ENCODE results near the gene C22orf15. TPM values are rescaled to one million over a fixed set of nuclear protein-coding genes. Genes with fewer than 3 reads are reported as not detected.

C22orf15 gene
- polyA plus RNA-seq, 4 donors = 0.07 to 0.16 TPM; not detected in 2

DNA sequence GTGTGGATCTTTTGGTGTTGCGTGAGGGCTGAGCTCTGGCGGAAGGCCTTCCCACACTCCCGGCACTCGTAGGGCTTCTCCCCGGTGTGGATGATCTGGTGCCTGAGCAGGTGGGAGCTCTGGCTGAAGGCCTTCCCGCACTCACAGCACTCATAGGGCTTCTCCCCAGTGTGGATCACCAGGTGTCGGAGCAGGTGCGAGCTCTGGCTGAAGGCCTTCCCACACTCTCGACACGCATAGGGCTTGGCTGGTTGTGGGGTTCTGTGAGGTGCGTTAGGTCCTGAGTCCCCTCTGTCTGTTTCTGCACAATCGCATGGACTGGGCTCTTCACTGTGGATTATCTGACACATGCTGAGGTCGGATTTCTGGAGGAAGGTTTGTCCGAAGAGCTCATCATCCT lies 18.3 kb upstream of the C22orf15 start:
- WGBS, 3 donors = 96 to 98% (median 98%) methylated on average over 14 of the region's 14 CpGs
- no peak for FAIRE-seq

DNA sequence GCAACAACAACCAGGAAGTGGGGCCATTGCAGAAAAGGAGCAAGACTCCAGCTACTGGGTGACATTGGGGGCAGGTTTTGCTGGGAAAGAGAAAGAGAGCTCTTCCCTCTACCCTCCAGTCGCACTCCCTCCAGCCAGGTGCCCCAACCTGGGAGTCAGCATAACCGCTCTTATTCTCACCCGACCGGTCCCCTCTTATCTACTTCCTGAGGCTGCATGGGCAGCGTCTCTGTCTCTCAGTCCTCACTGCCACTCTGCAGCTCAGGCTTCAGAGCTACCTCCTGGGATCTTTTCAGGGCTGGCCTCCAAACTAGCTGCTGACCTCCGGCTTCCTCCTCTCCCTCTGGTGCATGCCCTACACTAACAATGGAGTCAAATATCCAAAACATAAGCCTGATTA lies 17.0 kb upstream of the C22orf15 start:
- DNase-seq (peak; percentile 36 to 56), FAIRE-seq (no peak)
- Histone ChIP-seq H3K4me1 (ENCODE audit: control insufficient read depth in 3 of 3, insufficient read depth in 2 of 3, low read depth in 1 of 3, low read length in 2 of 3) (peaks cover 0 to 8% (median 0%) of the 10 kb centered on the region in 3 donors), H3K36me3 (ENCODE audit: control insufficient read depth in 3 of 3, insufficient read depth in 2 of 3, low read depth in 1 of 3, low read length in 3 of 3) (peaks cover 0 to 35% (median 3%) of the 10 kb centered on the region in 3 donors), H3K27ac (ENCODE audit: low read depth in 1 of 3, low read length in 2 of 3) (no peak overlapping the region), H3K27me3 (ENCODE audit: control insufficient read depth in 3 of 3, insufficient read depth in 3 of 3, low read length in 3 of 3) (no peaks in the 10 kb centered on the region), H3K9me3 (ENCODE audit: control insufficient read depth in 2 of 2, insufficient read depth in 1 of 2, low read depth in 1 of 2, low read length in 1 of 2) (no peaks in the 10 kb centered on the region), H3K4me3 (ENCODE audit: low read depth in 1 of 3, low read length in 3 of 3) (no peak overlapping the region)
- 12 to 60% (median 50%) methylated on average over 6 of the region's 6 CpGs for WGBS, 3 donors

More for the DNA sequence above, 18.3 kb upstream of the C22orf15 start:
- Histone ChIP-seq H3K27ac (ENCODE audit: low read depth in 1 of 3, low read length in 2 of 3) (no peak overlapping the region), H3K4me3 (ENCODE audit: low read depth in 1 of 3, low read length in 3 of 3) (no peak overlapping the region), H3K36me3 (ENCODE audit: control insufficient read depth in 3 of 3, insufficient read depth in 2 of 3, low read depth in 1 of 3, low read length in 3 of 3) (peaks cover 0 to 35% (median 3%) of the 10 kb centered on the region in 3 donors), H3K9me3 (ENCODE audit: control insufficient read depth in 2 of 2, insufficient read depth in 1 of 2, low read depth in 1 of 2, low read length in 1 of 2) (no peaks in the 10 kb centered on the region), H3K27me3 (ENCODE audit: control insufficient read depth in 3 of 3, insufficient read depth in 3 of 3, low read length in 3 of 3) (no peaks in the 10 kb centered on the region), H3K4me1 (ENCODE audit: control insufficient read depth in 3 of 3, insufficient read depth in 2 of 3, low read depth in 1 of 3, low read length in 2 of 3) (peaks cover 0 to 6% (median 0%) of the 10 kb centered on the region in 3 donors)
- DNase-seq = no peak

DNA sequence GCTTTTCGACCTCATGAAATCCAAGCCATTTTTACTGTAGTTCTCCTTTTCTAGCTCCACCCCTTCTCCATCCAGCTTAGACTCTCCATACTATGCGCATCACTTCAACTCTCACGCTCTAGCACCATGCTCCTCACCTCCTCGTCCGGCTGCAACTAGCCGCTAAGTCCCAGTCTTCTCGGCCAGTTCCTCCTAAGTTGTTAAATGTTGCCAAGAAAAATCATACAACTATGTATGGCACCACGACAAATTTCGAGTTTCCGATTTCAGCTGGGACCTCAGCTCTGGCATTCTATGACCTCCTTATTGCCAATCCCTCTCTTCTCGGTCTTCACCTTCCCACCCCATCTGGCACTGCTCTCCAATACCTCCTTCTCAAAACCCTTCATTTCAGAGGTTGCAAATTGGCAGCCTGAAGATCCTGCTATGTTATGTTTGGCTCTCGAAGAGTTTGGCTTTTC lies 12.9 kb upstream of the C22orf15 start:
- DNase-seq (peak in 1 of 2 donors; percentile 11), FAIRE-seq (no peak)
- H3K27me3 ChIP-seq (ENCODE audit: control insufficient read depth in 3 of 3, insufficient read depth in 3 of 3, low read length in 3 of 3) = no peaks in the 10 kb centered on the region
- peaks cover 0 to under 1% (median 0%) of the 10 kb centered on the region in 3 donors for H3K36me3 ChIP-seq (ENCODE audit: control insufficient read depth in 3 of 3, insufficient read depth in 2 of 3, low read depth in 1 of 3, low read length in 3 of 3)
- no peaks in the 10 kb centered on the region for H3K9me3 ChIP-seq (ENCODE audit: control insufficient read depth in 2 of 2, insufficient read depth in 1 of 2, low read depth in 1 of 2, low read length in 1 of 2)
- WGBS, 3 donors = 67 to 86% (median 80%) methylated on average over 12 of the region's 12 CpGs
- H3K4me1 ChIP-seq (ENCODE audit: control insufficient read depth in 3 of 3, insufficient read depth in 2 of 3, low read depth in 1 of 3, low read length in 2 of 3) = peaks cover 0 to 11% (median 0%) of the 10 kb centered on the region in 3 donors
- H3K27ac ChIP-seq (ENCODE audit: low read depth in 1 of 3, low read length in 2 of 3) = no peak overlapping the region
- peak overlapping the region in 1 of 3 donors; percentile 68 for H3K4me3 ChIP-seq (ENCODE audit: low read depth in 1 of 3, low read length in 3 of 3)

DNA sequence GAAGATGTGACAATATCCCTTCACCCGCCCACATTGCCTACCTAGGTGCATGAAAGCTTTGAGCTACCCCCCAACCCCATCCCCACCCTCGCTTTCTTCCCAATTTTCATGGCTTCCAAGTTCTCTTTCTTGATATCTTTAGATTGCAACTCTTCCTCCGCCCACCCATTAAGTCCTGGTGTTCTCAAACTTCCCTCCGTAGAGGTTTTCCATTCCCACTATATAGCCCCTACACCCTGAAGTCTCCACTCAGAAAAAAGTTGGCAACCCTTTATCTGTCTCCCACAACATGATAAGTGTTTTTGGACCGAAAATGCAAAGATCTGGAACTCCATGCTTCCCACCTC lies 12.4 kb upstream of the C22orf15 start:
- Histone ChIP-seq H3K4me1 (ENCODE audit: control insufficient read depth in 3 of 3, insufficient read depth in 2 of 3, low read depth in 1 of 3, low read length in 2 of 3) (peaks cover 0 to 11% (median 0%) of the 10 kb centered on the region in 3 donors), H3K9me3 (ENCODE audit: control insufficient read depth in 2 of 2, insufficient read depth in 1 of 2, low read depth in 1 of 2, low read length in 1 of 2) (no peaks in the 10 kb centered on the region), H3K27me3 (ENCODE audit: control insufficient read depth in 3 of 3, insufficient read depth in 3 of 3, low read length in 3 of 3) (no peaks in the 10 kb centered on the region), H3K36me3 (ENCODE audit: control insufficient read depth in 3 of 3, insufficient read depth in 2 of 3, low read depth in 1 of 3, low read length in 3 of 3) (no peaks in the 10 kb centered on the region), H3K4me3 (ENCODE audit: low read depth in 1 of 3, low read length in 3 of 3) (peak overlapping the region; percentile 63 to 82 (median 68)), H3K27ac (ENCODE audit: low read depth in 1 of 3, low read length in 2 of 3) (peak overlapping the region in 2 of 3 donors; percentile 71 to 79)
- no peak for FAIRE-seq
- 29 to 37% (median 35%) methylated on average over 5 of the region's 5 CpGs for WGBS, 3 donors
- no peak for DNase-seq

DNA sequence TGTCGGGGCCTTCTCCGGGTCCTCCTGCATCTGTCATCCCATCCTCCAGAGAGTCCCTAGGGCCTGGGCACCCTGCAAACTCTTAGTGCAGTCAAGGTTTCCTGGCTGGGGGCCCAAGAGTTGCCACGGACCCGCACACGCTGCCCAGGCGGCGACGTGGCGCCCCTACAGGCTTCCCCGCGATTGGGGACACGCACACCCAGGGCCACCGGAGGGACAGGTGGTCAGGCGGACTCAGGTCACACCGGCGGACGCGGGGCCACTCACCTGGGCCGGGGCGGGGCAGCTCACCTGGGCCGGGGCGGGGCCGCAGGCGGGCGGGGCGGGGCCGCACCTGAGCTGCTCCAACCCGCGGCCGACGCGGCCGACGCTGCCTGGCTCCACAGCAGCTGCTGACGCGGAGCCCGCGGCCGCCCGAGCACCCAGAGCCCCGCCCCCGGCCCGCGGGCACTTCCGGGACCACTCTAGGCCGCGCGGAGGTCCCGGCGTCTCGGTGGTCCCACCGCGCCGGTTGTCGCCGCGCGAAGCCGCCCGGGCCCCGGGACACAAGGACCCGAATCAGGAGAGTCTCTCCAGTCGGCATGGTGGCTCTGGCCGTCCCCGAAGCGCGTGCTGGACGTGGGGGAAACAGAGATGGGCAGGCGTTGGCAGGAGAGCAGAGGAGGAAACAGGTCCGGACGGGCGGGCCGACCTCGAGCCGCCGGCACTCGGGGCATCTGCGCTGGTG lies 11.9 kb upstream of the C22orf15 start, which contains the start of gene ZNF70:
ZNF70 (minus strand) TSS at position 399 of the 727 bp plus-strand sequence. CDS start 5,972 bp downstream, outside the sequence.
- DNase-seq = peak; percentile 94 to 96
- Histone ChIP-seq H3K4me1 (ENCODE audit: control insufficient read depth in 3 of 3, insufficient read depth in 2 of 3, low read depth in 1 of 3, low read length in 2 of 3) (peaks cover 0 to 10% (median 0%) of the 10 kb centered on the region in 3 donors), H3K36me3 (ENCODE audit: control insufficient read depth in 3 of 3, insufficient read depth in 2 of 3, low read depth in 1 of 3, low read length in 3 of 3) (no peaks in the 10 kb centered on the region), H3K27me3 (ENCODE audit: control insufficient read depth in 3 of 3, insufficient read depth in 3 of 3, low read length in 3 of 3) (no peaks in the 10 kb centered on the region), H3K4me3 (ENCODE audit: low read depth in 1 of 3, low read length in 3 of 3) (peak within 1 kb of the TSS; percentile 63 to 97 (median 82)), H3K9me3 (ENCODE audit: control insufficient read depth in 2 of 2, insufficient read depth in 1 of 2, low read depth in 1 of 2, low read length in 1 of 2) (no peaks in the 10 kb centered on the region), H3K27ac (ENCODE audit: low read depth in 1 of 3, low read length in 2 of 3) (peak within 1 kb of the TSS; percentile 97 to 99 (median 98))
- WGBS, 3 donors = 1% methylated on average over 62 to 78 of the region's 78 CpGs
- no peak for FAIRE-seq

DNA sequence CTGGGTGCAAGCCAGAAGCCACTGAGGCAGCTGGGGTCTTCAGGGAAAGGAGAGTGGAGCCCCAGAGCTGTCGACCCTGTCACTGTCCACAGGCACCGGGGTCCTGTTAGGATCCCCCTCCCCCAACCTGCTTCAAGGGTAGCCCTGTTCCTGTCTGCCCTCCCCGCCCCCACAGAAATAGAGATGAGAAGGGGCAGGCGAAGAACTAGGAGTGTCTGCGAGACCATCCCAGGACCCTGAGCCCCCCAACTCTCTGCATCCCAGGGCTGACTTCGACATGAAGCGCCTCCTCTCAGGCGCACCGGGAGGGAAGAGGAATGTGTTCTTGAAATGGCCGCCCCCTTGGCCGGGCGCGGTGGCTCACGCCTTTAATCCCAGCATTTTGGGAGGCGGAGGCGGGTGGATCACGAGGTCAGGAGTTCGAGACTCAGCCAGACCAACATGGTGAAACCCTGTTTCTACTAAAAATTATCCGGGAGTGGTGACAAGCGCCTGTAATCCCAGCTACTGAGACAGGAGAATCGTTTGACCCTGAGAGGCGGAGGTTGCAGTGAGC lies 11.3 kb upstream of the C22orf15 start:
- peak overlapping the region; percentile 63 to 97 (median 82) for H3K4me3 ChIP-seq (ENCODE audit: low read depth in 1 of 3, low read length in 3 of 3)
- no peaks in the 10 kb centered on the region for H3K36me3 ChIP-seq (ENCODE audit: control insufficient read depth in 3 of 3, insufficient read depth in 2 of 3, low read depth in 1 of 3, low read length in 3 of 3)
- WGBS, 3 donors = 19 to 27% (median 19%) methylated on average over 22 of the region's 22 CpGs
- H3K9me3 ChIP-seq (ENCODE audit: control insufficient read depth in 2 of 2, insufficient read depth in 1 of 2, low read depth in 1 of 2, low read length in 1 of 2) = no peaks in the 10 kb centered on the region
- DNase-seq (no peak), FAIRE-seq (no peak)
- H3K27ac ChIP-seq (ENCODE audit: low read depth in 1 of 3, low read length in 2 of 3) = peak overlapping the region; percentile 97 to 99 (median 98)
- H3K4me1 ChIP-seq (ENCODE audit: control insufficient read depth in 3 of 3, insufficient read depth in 2 of 3, low read depth in 1 of 3, low read length in 2 of 3) = peaks cover 0 to 5% (median 0%) of the 10 kb centered on the region in 3 donors
- H3K27me3 ChIP-seq (ENCODE audit: control insufficient read depth in 3 of 3, insufficient read depth in 3 of 3, low read length in 3 of 3) = no peaks in the 10 kb centered on the region

DNA sequence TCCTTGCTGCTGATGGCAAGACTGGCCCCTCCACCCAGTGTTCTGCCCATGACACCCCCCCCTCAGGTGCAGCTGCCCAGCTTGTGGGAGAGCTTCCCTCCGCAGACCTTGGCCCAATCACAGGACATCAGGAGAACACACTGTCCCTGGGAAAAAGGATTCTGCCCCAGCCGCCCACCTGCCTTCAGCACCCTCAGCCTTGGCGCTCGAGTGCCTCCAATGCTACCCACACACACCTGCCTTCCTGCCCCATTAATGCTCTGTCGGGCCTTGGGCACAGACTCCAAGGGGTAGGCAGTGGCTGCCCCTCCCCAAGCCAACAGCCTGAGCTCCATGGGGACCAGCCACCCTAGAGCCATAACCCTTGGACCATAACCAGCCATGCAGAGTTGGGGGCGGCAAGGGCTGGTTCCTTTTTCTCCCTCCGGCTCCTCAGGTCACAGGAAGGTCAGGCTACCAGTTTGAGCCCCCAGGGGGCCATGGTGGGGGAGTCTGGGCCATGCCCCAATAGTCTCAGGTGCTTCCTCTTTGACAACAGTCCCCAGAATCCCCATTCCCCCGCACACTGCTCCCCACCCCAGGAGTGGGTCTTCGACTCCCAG lies 10.6 kb upstream of the C22orf15 start:
- no peak for DNase-seq
- Histone ChIP-seq H3K4me3 (ENCODE audit: low read depth in 1 of 3, low read length in 3 of 3) (no peak overlapping the region), H3K27ac (ENCODE audit: low read depth in 1 of 3, low read length in 2 of 3) (peak overlapping the region in 1 of 3 donors; percentile 99), H3K9me3 (ENCODE audit: control insufficient read depth in 2 of 2, insufficient read depth in 1 of 2, low read depth in 1 of 2, low read length in 1 of 2) (no peaks in the 10 kb centered on the region), H3K27me3 (ENCODE audit: control insufficient read depth in 3 of 3, insufficient read depth in 3 of 3, low read length in 3 of 3) (no peaks in the 10 kb centered on the region), H3K36me3 (ENCODE audit: control insufficient read depth in 3 of 3, insufficient read depth in 2 of 3, low read depth in 1 of 3, low read length in 3 of 3) (no peaks in the 10 kb centered on the region), H3K4me1 (ENCODE audit: control insufficient read depth in 3 of 3, insufficient read depth in 2 of 3, low read depth in 1 of 3, low read length in 2 of 3) (peaks cover 0 to 5% (median 0%) of the 10 kb centered on the region in 3 donors)
- FAIRE-seq = no peak
- WGBS, 3 donors = 72 to 86% (median 86%) methylated on average over 9 of the region's 9 CpGs

DNA sequence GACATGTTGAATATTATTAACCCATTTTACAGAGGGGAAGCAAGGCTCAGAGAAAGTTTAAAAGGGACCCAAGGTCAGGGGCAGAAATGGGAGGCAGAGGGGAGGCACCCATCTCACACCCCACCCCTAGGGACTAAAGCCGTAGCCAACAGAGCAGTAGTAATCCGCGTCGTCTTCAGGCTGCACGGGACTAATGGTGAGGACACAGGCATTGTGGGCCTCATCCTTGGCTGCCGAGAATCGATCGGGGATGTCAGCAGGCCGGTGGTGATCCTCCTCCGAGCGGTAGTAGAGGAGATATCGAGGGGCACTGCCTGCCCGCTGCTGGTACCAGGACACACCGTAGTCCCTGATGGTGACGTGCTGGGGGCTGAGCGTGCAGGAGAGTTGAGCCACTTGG lies 10.0 kb upstream of the C22orf15 start:
- no peaks in the 10 kb centered on the region for H3K27me3 ChIP-seq (ENCODE audit: control insufficient read depth in 3 of 3, insufficient read depth in 3 of 3, low read length in 3 of 3)
- no peak overlapping the region for H3K4me3 ChIP-seq (ENCODE audit: low read depth in 1 of 3, low read length in 3 of 3)
- DNase-seq = no peak
- no peaks in the 10 kb centered on the region for H3K36me3 ChIP-seq (ENCODE audit: control insufficient read depth in 3 of 3, insufficient read depth in 2 of 3, low read depth in 1 of 3, low read length in 3 of 3)
- no peak overlapping the region for H3K27ac ChIP-seq (ENCODE audit: low read depth in 1 of 3, low read length in 2 of 3)
- no peaks in the 10 kb centered on the region for H3K9me3 ChIP-seq (ENCODE audit: control insufficient read depth in 2 of 2, insufficient read depth in 1 of 2, low read depth in 1 of 2, low read length in 1 of 2)
- H3K4me1 ChIP-seq (ENCODE audit: control insufficient read depth in 3 of 3, insufficient read depth in 2 of 3, low read depth in 1 of 3, low read length in 2 of 3) = peaks cover 0 to 5% (median 0%) of the 10 kb centered on the region in 3 donors
- 88 to 99% (median 92%) methylated on average over 16 of the region's 16 CpGs for WGBS, 3 donors
- FAIRE-seq = no peak

Data from small intestine (tissue), 7 donors.